ENCODE data around the gene EIF6.

The EIF6 gene

DNA sequence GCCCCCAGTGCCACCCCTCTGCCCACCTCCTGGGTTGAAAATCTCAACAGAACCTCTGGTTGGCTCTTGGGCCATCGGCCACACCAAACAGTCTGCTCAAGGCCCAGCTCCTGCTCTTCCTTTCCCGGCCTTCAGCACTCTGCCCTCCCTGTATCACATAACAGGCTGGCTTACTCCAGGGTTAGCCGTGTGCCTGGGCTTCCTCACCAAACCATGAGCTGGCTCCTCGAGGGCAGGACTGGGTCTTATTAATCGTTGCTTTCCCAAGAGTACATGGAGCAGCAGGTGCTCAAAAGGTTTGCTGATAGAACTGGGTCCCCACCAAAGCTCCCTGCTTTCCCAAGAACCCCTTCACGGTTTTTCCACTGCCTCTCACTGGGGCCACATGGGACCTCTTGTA is 20.4 kb upstream of the EIF6 start:
- TF ChIP-seq, protein P1, sequence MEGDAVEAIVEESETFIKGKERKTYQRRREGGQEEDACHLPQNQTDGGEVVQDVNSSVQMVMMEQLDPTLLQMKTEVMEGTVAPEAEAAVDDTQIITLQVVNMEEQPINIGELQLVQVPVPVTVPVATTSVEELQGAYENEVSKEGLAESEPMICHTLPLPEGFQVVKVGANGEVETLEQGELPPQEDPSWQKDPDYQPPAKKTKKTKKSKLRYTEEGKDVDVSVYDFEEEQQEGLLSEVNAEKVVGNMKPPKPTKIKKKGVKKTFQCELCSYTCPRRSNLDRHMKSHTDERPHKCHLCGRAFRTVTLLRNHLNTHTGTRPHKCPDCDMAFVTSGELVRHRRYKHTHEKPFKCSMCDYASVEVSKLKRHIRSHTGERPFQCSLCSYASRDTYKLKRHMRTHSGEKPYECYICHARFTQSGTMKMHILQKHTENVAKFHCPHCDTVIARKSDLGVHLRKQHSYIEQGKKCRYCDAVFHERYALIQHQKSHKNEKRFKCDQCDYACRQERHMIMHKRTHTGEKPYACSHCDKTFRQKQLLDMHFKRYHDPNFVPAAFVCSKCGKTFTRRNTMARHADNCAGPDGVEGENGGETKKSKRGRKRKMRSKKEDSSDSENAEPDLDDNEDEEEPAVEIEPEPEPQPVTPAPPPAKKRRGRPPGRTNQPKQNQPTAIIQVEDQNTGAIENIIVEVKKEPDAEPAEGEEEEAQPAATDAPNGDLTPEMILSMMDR (IDR thresholded peaks at IDR 0.05; ENCODE audit: low read depth, low read length, missing control alignments) = no peak
- H3K4me3 ChIP-seq (replicated peaks; ENCODE audit: low read depth, low read length) = no peak overlapping the region
- DNase-seq (ENCODE audit: extremely low read depth, low read depth) = no peak

DNA sequence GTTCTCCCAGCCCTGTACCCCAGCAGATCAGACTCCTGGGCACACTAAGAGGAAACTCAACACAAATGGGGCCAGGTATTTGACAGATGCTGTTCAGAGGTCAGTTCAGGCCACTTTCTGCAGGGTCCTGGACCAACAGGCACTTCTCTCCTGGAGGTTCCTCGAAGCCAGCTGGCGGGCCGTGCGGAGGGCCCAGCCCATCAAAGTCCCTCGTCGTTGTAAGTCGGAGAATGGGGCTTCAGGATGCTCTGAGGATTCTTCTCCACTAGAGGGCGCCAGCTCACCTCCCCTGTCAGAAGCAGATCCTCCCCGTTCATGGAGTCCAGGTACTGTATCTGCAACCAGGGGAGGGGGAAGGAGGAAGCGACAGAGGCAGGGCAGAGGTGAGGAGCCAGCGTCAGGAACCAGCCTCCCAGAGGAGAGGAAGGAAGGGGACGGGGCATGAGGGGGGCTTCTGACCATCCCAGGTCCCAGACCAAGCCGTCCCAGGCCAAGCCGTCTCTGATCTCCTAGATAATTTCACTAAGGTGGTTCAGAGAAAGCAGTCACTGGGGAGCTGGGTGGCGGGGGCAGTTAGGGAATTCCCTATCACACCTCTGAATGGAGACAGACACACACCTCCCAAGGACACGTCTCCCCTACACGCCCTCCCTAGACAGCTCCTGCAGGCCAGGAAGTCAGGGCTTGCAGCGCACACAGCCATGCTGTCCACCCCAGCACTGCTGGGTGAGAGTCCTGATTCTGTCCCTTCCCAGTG is 19.3 kb upstream of the EIF6 start:
- H3K4me3 ChIP-seq (replicated peaks; ENCODE audit: low read depth, low read length) = no peak overlapping the region
- peak; percentile 86 for DNase-seq (ENCODE audit: extremely low read depth, low read depth)
- TF ChIP-seq, protein P1 (IDR thresholded peaks at IDR 0.05; ENCODE audit: low read depth, low read length, missing control alignments) = peak; percentile 94

DNA sequence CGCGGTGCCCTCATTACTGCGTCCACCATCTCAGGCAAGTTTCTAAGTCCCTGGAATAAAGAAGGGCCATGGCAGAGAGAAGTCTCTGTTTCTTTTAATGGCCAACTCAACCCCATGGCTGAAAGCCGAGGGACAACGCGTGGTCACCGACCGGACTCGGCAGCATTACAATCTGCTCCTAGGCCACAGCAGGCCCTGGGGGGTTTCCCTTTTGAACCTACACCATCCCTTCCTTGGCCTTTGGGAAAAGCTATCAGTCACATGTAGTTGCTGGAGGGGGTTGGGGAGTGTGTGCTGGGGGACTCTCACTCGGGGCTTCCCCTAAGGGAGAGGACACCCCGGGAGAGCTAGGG is 18.8 kb upstream of the EIF6 start:
- no peak for DNase-seq (ENCODE audit: extremely low read depth, low read depth)
- TF ChIP-seq, protein P1 (IDR thresholded peaks at IDR 0.05; ENCODE audit: low read depth, low read length, missing control alignments) = no peak

DNA sequence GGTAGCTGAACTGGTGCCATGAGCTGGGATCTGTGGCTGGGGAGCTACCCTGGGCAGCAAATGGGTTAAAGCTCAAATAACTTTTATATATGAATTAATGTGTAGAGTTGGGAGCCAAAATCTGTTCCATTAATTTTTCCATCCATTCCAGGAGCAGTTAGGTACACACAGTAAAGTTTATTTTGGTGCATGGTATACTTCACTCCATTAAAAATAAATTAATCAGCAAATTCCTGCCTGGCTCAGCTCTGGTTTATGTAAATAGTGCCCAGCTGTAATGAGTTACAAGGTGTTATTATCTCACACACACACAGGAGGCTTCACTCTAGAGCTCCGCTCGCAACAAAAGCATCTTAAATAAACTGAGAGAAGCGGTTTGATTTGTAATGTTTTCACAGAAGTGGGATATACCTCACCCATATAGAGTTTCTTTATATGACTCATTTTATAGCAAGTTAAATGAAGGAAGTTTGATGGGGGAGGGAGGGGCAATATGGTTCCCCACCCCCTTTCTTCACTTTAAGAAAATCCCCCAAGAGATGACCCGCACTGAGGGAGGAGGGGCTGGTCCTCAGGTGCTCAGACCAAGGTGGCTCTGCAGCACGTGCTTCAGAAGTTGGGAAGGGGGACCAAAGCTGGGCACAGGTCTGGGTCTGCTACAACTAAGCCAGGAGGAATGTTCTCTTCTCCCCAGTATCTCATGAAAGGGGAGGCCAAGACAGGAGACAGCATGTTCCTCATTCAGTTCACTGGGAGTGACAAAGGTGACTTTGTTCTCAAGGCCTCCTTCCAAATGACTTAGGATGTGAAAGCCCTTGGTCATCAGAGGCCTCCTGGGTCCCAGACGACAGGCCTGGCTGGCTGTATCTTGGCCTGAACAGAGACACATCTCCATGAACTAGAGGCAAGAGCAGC is 18.1 kb upstream of the EIF6 start:
- TF ChIP-seq, protein P1 (IDR thresholded peaks at IDR 0.05; ENCODE audit: low read depth, low read length, missing control alignments) = no peak
- DNase-seq (ENCODE audit: extremely low read depth, low read depth) = no peak
- no peak overlapping the region for H3K4me3 ChIP-seq (replicated peaks; ENCODE audit: low read depth, low read length)

More for the DNA sequence above, 18.8 kb upstream of the EIF6 start:
- H3K4me3 ChIP-seq (replicated peaks; ENCODE audit: low read depth, low read length) = no peak overlapping the region

DNA sequence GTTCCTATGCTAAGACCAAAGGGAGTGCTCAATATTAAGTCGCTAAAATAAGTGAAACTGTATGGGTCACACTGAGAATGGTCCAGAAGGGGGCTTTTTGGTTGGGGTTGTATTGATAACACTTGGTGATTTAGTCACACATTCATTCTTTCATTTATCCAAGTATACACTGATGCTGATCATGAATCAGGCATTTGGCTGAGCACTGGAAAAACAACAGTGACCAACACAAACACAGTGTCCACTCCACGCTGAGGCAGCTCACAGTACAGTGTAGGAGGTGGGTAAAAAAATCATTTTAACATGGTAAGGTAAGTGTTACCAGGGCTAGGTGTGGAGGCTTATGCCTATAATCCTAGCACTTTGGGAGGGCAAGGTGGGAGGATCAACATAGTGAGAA is 16.9 kb upstream of the EIF6 start:
- DNase-seq (ENCODE audit: extremely low read depth, low read depth) = no peak
- no peak overlapping the region for H3K4me3 ChIP-seq (replicated peaks; ENCODE audit: low read depth, low read length)
- TF ChIP-seq, protein P1 (IDR thresholded peaks at IDR 0.05; ENCODE audit: low read depth, low read length, missing control alignments) = no peak

DNA sequence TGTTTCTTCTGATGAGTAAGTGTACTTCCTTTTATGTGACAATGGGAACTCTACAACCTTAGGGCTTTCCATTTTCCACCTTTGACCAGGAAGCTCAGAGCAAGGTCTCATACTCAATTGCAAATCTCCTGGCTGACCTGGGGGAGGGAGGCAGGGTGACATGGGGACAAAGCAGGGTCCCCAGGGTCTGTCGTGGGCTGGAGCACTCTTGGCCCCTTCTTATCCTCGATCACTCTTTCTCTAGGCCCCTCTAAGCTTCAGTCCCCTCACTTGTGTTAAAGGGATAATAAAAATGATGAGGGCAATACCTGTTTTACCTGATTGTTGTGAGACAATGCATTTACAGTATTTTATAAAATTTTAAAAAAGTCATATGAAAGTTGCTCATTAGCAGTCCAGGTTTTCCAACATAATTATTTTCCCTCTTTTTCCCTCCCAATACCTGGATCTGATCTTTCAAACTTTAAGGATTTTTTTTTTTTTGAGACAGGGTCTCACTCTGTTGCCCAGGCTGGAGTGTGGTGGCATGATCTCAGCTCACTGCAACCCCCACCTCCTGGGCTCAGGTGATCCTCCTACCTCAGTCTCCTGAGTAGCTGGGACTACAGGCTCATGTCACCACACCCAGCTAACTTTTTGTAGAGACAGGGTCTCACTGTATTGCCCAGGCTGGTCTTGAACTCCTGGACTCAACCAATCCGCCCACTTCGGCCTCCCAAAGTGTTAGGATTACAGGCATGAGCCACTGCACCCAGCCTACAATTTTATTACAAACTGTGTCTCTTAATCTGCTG is 16.1 kb upstream of the EIF6 start:
- H3K4me3 ChIP-seq (replicated peaks; ENCODE audit: low read depth, low read length) = no peak overlapping the region
- no peak for DNase-seq (ENCODE audit: extremely low read depth, low read depth)
- TF ChIP-seq, protein P1 (IDR thresholded peaks at IDR 0.05; ENCODE audit: low read depth, low read length, missing control alignments) = no peak

All from HFF-Myc (cell line).